ENCODE data around the gene FOXA1.

GRCh38 chr14:37588667-37588955 lies 6.4 kb downstream of the FOXA1 start:
- TF ChIP-seq CTCF (conservative IDR thresholded peaks at IDR 0.05; ENCODE audit: low read depth, low read length) (no peak), EZH2phosphoT487 (IDR thresholded peaks at IDR 0.05; ENCODE audit: borderline replicate concordance, low read length) (no peak), EZH2 (IDR thresholded peaks at IDR 0.05; ENCODE audit: low read length, unreplicated experiment) (no peak)
